Esophagus squamous epithelium (tissue), 5 donors: Measurements from ENCODE around the gene TBX10. TPM values are rescaled to one million over a fixed set of nuclear protein-coding genes. Genes with fewer than 3 reads are reported as not detected.

Experiments
- DNase-seq: peaks from one replicate; lab custom pipeline; 2025; lab: John Stamatoyannopoulos, UW
- H3K27ac ChIP-seq, 4 donors: fragments of 200-600 bp; sonication (generic); one replicate each; pipeline ENCODE4 v1.5.1; 2016 to 2019; ENCODE audit warnings: mild to moderate bottlenecking in 1 of 4
- H3K27me3 ChIP-seq, 4 donors: fragments of 200-600 bp; sonication (generic); 1 replicate in 3 of 4; 2 replicates in 1 of 4; pipeline versions ENCODE4 v1.5.1 to v1.6.0; 2017 to 2021; ENCODE audit warnings: antibody characterized with exemption in 1 of 4
- H3K36me3 ChIP-seq, 3 donors: fragments of 200-600 bp; sonication (generic); one replicate each; pipeline ENCODE4 v1.5.1; 2016 to 2019
- H3K4me1 ChIP-seq, 3 donors: fragments of 200-600 bp; sonication (generic); one replicate each; pipeline ENCODE4 v1.5.1; 2017 to 2019
- H3K4me3 ChIP-seq, 4 donors: fragments of 200-600 bp; sonication (generic); 1 replicate in 3 of 4; 2 replicates in 1 of 4; pipeline ENCODE4 v1.5.1; 2016 to 2019; ENCODE audit warnings: mild to moderate bottlenecking in 2 of 4, moderate library complexity in 1 of 4
- H3K9me3 ChIP-seq, 3 donors: fragments of 200-600 bp; sonication (generic); one replicate each; pipeline ENCODE4 v1.5.1; 2016 to 2019
- POLR2A ChIP-seq, 4 donors: fragments of 450-650 bp; IDR thresholded peaks; one replicate each; pipeline ENCODE4 v1.6.1; 2017; ENCODE audit warnings: antibody characterized with exemption in 4 of 4, mild to moderate bottlenecking in 4 of 4, moderate library complexity in 3 of 4
- WGBS, 2 donors: methylation state at CpG; one replicate each; pipeline ENCODE4 v1.1.5; 2018; 5-methylcytosine and 5-hydroxymethylcytosine counted together
- intact Hi-C: fragments of 100-400 bp; cut with DNase I; formaldehyde crosslinking; loops from one replicate; pipeline ENCODE4 v1.15.0; 2022
- total RNA-seq, 4 donors: library from RNA; depleted of rRNA; stranded (reverse); fragments of >200 nt; gene quantifications; one replicate each; pipeline ENCODE4 v1.1.0, GENCODE V29; 2016
- TF ChIP-seq, protein P1 (sequence below), 6 experiments: fragments of 450-650 bp in 4 of 6; fragments of 200-600 bp in 2 of 6; sonication (generic) in 2 of 6; IDR thresholded peaks; one replicate each; pipeline ENCODE4 v1.5.1; 2016 to 2019; ENCODE audit warnings: antibody characterized with exemption in 6 of 6, mild to moderate bottlenecking in 4 of 6, moderate library complexity in 4 of 6
- donor health status: DM: yes; HTN: yes; CAD: no.

The TBX10 gene
- total RNA-seq, 4 donors from 2014 or later = not detected

DNA sequence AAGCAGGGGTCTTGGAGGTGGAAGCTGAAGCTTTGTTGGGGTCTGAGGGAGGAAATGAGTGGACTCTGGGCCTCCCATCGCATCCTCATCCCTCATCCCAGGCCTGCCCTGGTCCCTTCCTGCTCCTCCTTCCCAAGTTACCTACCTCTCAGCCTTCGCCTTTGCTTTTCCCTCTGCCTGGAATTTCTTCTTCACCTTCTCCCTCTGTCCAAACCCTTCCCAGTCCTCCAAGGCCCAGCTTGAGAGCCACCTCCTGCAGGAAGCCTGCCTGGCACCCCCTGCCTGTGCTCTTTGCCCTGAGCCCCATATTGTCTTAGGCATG, 7.7 kb downstream of the TBX10 start:
- 94% methylated on average over 2 of the region's 2 CpGs for WGBS, 2 donors
- DNase-seq = no peak
- no peak overlapping the region for H3K4me3 ChIP-seq
- no peaks in the 10 kb centered on the region for H3K36me3 ChIP-seq
- peaks cover 0 to 9% (median 0%) of the 10 kb centered on the region in 4 donors for H3K27me3 ChIP-seq
- H3K4me1 ChIP-seq = peaks cover 17 to 42% (median 24%) of the 10 kb centered on the region in 3 donors
- no peak overlapping the region for H3K27ac ChIP-seq
- no peaks in the 10 kb centered on the region for H3K9me3 ChIP-seq
- TF ChIP-seq POLR2A (IDR thresholded peaks at IDR 0.05) = no peak
- intact Hi-C loops = no loop called here

DNA sequence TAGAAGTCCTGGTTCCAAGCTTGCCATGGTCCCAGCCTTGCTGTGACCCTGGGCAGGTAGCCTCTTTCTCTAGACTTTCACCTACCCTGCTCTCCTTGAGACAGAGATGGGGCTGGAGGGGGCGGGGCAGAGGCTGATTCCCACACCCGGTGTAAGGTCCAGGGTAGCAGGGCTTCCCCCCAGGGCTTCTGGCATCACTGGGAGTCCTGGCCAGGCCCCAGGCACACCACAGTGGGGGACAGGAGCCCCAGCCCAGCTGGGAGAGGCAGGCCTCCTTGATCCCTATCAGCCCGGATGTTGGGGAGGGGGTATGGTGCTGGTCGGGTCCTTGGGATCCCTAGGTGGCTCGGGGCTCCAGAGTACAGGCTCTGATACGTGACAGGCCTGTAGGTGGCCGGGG, 8.2 kb downstream of the TBX10 start:
- TF ChIP-seq, protein P1, sequence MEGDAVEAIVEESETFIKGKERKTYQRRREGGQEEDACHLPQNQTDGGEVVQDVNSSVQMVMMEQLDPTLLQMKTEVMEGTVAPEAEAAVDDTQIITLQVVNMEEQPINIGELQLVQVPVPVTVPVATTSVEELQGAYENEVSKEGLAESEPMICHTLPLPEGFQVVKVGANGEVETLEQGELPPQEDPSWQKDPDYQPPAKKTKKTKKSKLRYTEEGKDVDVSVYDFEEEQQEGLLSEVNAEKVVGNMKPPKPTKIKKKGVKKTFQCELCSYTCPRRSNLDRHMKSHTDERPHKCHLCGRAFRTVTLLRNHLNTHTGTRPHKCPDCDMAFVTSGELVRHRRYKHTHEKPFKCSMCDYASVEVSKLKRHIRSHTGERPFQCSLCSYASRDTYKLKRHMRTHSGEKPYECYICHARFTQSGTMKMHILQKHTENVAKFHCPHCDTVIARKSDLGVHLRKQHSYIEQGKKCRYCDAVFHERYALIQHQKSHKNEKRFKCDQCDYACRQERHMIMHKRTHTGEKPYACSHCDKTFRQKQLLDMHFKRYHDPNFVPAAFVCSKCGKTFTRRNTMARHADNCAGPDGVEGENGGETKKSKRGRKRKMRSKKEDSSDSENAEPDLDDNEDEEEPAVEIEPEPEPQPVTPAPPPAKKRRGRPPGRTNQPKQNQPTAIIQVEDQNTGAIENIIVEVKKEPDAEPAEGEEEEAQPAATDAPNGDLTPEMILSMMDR (IDR thresholded peaks at IDR 0.05) = no peak
- no peak for TF ChIP-seq POLR2A (IDR thresholded peaks at IDR 0.05)
- no peak for DNase-seq
- intact Hi-C loops = no loop called here

DNA sequence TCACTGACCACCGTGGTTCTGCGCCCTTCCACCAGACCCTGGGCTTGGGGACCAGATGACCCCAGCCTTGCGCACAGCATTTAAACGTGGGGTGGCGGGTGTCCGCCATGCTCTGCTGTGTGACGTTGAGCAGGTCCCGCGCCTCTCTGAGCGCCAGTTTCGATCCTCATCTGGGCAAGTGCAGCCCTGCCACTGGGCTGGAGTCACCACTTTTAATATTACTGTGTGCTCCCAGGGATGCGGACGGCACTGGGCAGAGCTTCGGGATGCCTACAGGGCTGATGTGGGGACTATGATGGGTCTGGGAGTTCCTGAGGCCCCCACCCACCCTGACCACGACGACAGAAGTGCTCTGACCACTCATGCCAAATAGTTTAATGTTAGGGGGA, 8.6 kb downstream of the TBX10 start:
- 57% methylated on average over 16 of the region's 16 CpGs; no CpG with 5 or more reads in 1 of the 2 donors for WGBS, 2 donors
- H3K9me3 ChIP-seq = no peaks in the 10 kb centered on the region
- peak overlapping the region; percentile 56 to 77 (median 64) for H3K4me3 ChIP-seq
- no peak for DNase-seq
- no peaks in the 10 kb centered on the region for H3K36me3 ChIP-seq
- H3K4me1 ChIP-seq = peaks cover 17 to 42% (median 24%) of the 10 kb centered on the region in 3 donors
- intact Hi-C loops = no loop called here
- peaks cover 0 to 9% (median 0%) of the 10 kb centered on the region in 4 donors for H3K27me3 ChIP-seq
- H3K27ac ChIP-seq = peak overlapping the region; percentile 93 to 99 (median 98)
- no peak for TF ChIP-seq POLR2A (IDR thresholded peaks at IDR 0.05)
- TF ChIP-seq, protein P1 (IDR thresholded peaks at IDR 0.05) = no peak

More for the DNA sequence above, 8.2 kb downstream of the TBX10 start:
- Histone ChIP-seq H3K9me3 (no peaks in the 10 kb centered on the region), H3K36me3 (no peaks in the 10 kb centered on the region), H3K4me3 (no peak overlapping the region), H3K27me3 (peaks cover 0 to 9% (median 0%) of the 10 kb centered on the region in 4 donors), H3K27ac (peak overlapping the region in 2 of 4 donors; percentile 93 to 98), H3K4me1 (peaks cover 17 to 42% (median 24%) of the 10 kb centered on the region in 3 donors)
- 69 to 87% methylated on average over 3 of the region's 7 CpGs for WGBS, 2 donors

DNA sequence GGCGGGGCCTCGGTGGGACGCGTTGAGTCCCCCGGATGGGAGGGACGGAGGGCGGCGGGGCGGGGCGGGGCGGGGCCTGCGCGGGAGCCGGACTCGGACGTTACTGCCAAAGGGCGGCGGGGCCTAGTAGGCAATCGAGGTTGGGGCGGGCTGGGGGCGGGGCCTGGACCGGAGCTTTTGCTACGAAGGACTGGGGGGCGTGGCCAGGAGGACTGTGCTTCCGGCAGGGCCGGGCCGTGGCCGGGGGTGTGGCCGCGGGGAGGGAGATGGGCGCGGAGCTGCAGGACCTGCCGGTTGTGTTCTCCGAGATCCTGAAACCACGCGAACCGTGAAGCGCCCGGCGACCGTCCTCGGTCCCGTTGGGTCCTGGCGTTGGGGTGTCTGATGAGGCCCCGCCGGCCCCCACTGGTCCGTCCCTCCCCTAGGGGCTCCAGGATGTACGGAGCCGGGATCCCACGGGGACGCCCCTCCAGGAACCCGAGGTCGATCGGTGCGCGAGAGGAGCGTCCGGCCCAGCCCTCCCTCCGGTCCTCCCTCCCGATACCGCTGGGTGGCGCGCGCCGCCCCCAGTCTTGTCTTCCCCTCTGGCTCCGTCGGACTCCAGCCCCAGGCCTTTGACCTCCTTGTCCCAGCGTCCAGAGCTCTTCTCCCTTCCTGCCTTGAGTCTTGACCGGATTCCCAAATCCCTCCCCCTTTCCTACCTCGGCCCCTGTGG, 9.2 kb downstream of the TBX10 start:
- Histone ChIP-seq H3K4me1 (peaks cover 17 to 42% (median 24%) of the 10 kb centered on the region in 3 donors), H3K9me3 (no peaks in the 10 kb centered on the region), H3K27me3 (peaks cover 0 to 9% (median 0%) of the 10 kb centered on the region in 4 donors), H3K27ac (peak overlapping the region; percentile 93 to 99 (median 98)), H3K4me3 (peak overlapping the region; percentile 56 to 77 (median 64)), H3K36me3 (no peaks in the 10 kb centered on the region)
- peak in 3 of 4 donors; percentile 77 to 83 (median 81) for TF ChIP-seq POLR2A (IDR thresholded peaks at IDR 0.05)
- TF ChIP-seq, protein P1 (IDR thresholded peaks at IDR 0.05) = peak; percentile 68 to 91 (median 78)
- peak; percentile 91 for DNase-seq
- 1% methylated on average over 22 to 28 of the region's 70 CpGs for WGBS, 2 donors
- intact Hi-C loops = no loop called here

DNA sequence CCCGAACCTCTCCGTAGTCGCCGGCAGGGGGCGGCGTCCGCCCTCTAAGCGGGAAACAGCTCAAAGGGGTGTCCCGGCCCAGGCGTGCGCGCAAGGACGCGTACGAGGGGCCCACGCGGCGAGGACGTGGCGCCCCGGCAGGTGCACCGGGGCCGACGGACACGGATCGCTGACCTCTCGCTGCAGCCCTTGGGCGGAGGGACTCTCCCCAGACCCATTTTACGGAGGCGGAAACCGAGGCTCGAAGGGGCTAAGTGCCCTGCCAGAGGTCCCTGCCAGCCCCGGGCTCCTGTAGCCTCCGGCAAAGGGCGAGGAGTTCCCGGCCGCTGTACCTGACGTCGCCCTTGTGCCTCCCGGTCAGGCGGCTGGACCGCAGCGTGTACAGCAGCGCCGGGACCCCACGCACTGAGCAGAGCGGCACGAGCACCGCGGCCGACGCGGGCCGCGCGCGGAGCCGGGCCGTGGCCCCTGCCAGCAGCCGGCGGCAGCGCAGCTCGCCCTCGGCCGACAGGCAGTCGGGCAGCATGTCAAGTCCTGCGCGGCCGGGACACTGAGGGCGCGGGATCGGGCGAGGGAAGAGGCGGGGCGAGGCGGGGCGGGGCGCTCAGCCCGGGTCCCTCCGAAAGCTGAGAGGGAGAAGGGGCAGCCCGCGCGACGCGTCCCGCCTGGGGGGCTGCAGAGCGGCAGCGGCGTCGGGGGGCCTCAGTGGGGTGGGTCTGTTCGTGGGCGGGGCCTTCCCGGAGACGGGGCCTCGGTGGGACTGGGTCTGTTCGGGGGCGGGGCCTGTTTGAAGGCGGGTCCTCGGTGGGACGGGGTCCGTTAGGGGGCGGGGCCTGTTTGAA, 10.0 kb downstream of the TBX10 start, which contains the start of gene NUDT8:
Gene NUDT8, minus strand, starts transcription at position 552 of the 842 bp plus-strand sequence. Its CDS starts 26 bp downstream, at position 526.
- Histone ChIP-seq H3K4me1 (peaks cover 17 to 42% (median 24%) of the 10 kb centered on the region in 3 donors), H3K9me3 (no peaks in the 10 kb centered on the region), H3K36me3 (no peaks in the 10 kb centered on the region), H3K4me3 (peak within 1 kb of the TSS; percentile 56 to 77 (median 64)), H3K27ac (peak within 1 kb of the TSS; percentile 93 to 99 (median 98)), H3K27me3 (peaks cover 0 to 2% (median 0%) of the 10 kb centered on the region in 4 donors)
- intact Hi-C loops = no loop called here
- DNase-seq = no peak
- TF ChIP-seq, protein P1 (IDR thresholded peaks at IDR 0.05) = peak; percentile 13 to 97 (median 92)
- TF ChIP-seq POLR2A (IDR thresholded peaks at IDR 0.05) = peak in 2 of 4 donors; percentile 58 to 71
- 2% methylated on average over 10 of the region's 102 CpGs; no CpG with 5 or more reads in 1 of the 2 donors for WGBS, 2 donors
